Measurements from ENCODE around the gene C12orf57. TPM values are rescaled to one million over a fixed set of nuclear protein-coding genes. Genes with fewer than 3 reads are reported as not detected.
A peak's percentile ranks its signal among the peaks of the same experiment; 100 is the strongest.

C12orf57 gene
- total and polyA plus RNA-seq, 2 of the 13 experiments (the other 11 are each of a cell fraction or from before 2014, with no cell fraction given), result 84.0 to 287 TPM

- TF ChIP-seq ZNF609 (CRISPR knock-in tag; IDR thresholded peaks at IDR 0.05; ENCODE audit: borderline replicate concordance), result no peak
- no peak for TF ChIP-seq ZNF704 (CRISPR knock-in tag; IDR thresholded peaks at IDR 0.05; ENCODE audit: borderline replicate concordance)
- no peak for TF ChIP-seq ZNF878 (CRISPR knock-in tag; IDR thresholded peaks at IDR 0.05)
- TF ChIP-seq TFDP1 (CRISPR knock-in tag; IDR thresholded peaks at IDR 0.05; ENCODE audit: borderline replicate concordance), result peak; percentile 93
- TF ChIP-seq HBP1 (CRISPR knock-in tag; IDR thresholded peaks at IDR 0.05; ENCODE audit: low read depth), result 0 out of 2 replicates have a peak, but pooled peaks have one; percentile 59
- peak; percentile 23; the same call in 1 of the 2 replicates for TF ChIP-seq ZBTB2 (CRISPR knock-in tag; IDR thresholded peaks at IDR 0.05; ENCODE audit: low read depth)
- peak; percentile 58 for TF ChIP-seq TGIF2 (CRISPR knock-in tag; IDR thresholded peaks at IDR 0.05)
- TF ChIP-seq BRD4 (CRISPR knock-in tag; IDR thresholded peaks at IDR 0.05), result peak; percentile 72; the same call in 1 of the 2 replicates
- TF ChIP-seq ETV5 (CRISPR knock-in tag; IDR thresholded peaks at IDR 0.05; ENCODE audit: borderline replicate concordance), result peak; percentile 80
- 0 out of 2 replicates have a peak, but pooled peaks have one; percentile 38 for TF ChIP-seq ZBTB37 (CRISPR knock-in tag; IDR thresholded peaks at IDR 0.05)
- TF ChIP-seq ZFY (CRISPR knock-in tag; IDR thresholded peaks at IDR 0.05), result peak; percentile 86
- peak; percentile 48; the same call in 1 of the 2 replicates for TF ChIP-seq NFYB (CRISPR knock-in tag; IDR thresholded peaks at IDR 0.05)
- TF ChIP-seq MXD3 (CRISPR knock-in tag; IDR thresholded peaks at IDR 0.05), result peak; percentile 93
- TF ChIP-seq ZSCAN31 (CRISPR knock-in tag; IDR thresholded peaks at IDR 0.05; ENCODE audit: low read depth), result peak; percentile 79; the same call in 1 of the 2 replicates
- TF ChIP-seq MBNL3 (CRISPR knock-in tag; conservative IDR thresholded peaks at IDR 0.05), result no peak
Observed at GRCh38 chr12:6937481-6938352, 6.1 kb upstream of the C12orf57 start (continued).
